GM12878 (cell line): ENCODE measurements around the gene MEGF11. TPM values are rescaled to one million over a fixed set of nuclear protein-coding genes. Genes with fewer than 3 reads are reported as not detected.

Experiments
- CREM ChIP-seq: IDR thresholded peaks from 2 replicates; pipeline ENCODE4 v1.6.1; 2014; ENCODE audit warnings: antibody characterized with exemption, low read depth
- DPF2 ChIP-seq: fragments of 450-650 bp; IDR thresholded peaks from 2 replicates; pipeline ENCODE4 v1.6.1; 2017; ENCODE audit warnings: mild to moderate bottlenecking
- EED ChIP-seq: sonication (generic); IDR thresholded peaks from 2 replicates; pipeline ENCODE4 v1.6.1; 2016; ENCODE audit warnings: antibody characterized with exemption, low read depth
- HCFC1 ChIP-seq: fragments of 150-350 bp; IDR thresholded peaks from 2 replicates; pipeline ENCODE4 v1.6.1; 2014; ENCODE audit warnings: low read length
- NBN ChIP-seq: fragments of 450-650 bp; IDR thresholded peaks from 2 replicates; pipeline ENCODE4 v1.6.1; 2016
- NFIC ChIP-seq: IDR thresholded peaks from 2 replicates; pipeline ENCODE4 v1.6.1; 2012; ENCODE audit warnings: low read depth, mild to moderate bottlenecking, inconsistent platforms, low read length, moderate library complexity
- NR2C2 ChIP-seq: IDR thresholded peaks from 2 replicates; pipeline ENCODE4 v1.6.1; 2011; ENCODE audit warnings: borderline replicate concordance, low read depth; ENCODE audit not compliant: control insufficient read depth, insufficient read length
- SIN3A ChIP-seq: IDR thresholded peaks from 2 replicates; pipeline ENCODE4 v1.6.1; 2012; ENCODE audit warnings: low read depth, low read length, improper control_type of control experiment
- SMARCA5 ChIP-seq: fragments of 450-650 bp; IDR thresholded peaks from 2 replicates; pipeline ENCODE4 v1.6.1; 2017; ENCODE audit warnings: mild to moderate bottlenecking
- SMC3 ChIP-seq: IDR thresholded peaks from 2 replicates; pipeline ENCODE4 v1.6.1; 2011; ENCODE audit warnings: low read length, improper control_type of control experiment, borderline replicate concordance
- SRF ChIP-seq, 2 experiments: IDR thresholded peaks; 2 replicates each; pipeline ENCODE4 v1.6.1; 2011; ENCODE audit warnings: low read depth in 2 of 2, low read length in 2 of 2, mild to moderate bottlenecking in 1 of 2, moderate library complexity in 1 of 2
- SUPT20H ChIP-seq: IDR thresholded peaks from 2 replicates; pipeline ENCODE4 v1.6.1; 2011; ENCODE audit warnings: low read depth, mild to moderate bottlenecking, low read length, moderate library complexity, borderline replicate concordance; ENCODE audit not compliant: control insufficient read depth
- SUZ12 ChIP-seq: fragments of 200-600 bp; sonication (generic); IDR thresholded peaks from one replicate; pipeline ENCODE4 v1.6.1; 2018; ENCODE audit warnings: antibody characterized with exemption, mild to moderate bottlenecking; ENCODE audit not compliant: unreplicated experiment
- ZNF217 ChIP-seq: fragments of 450-650 bp; IDR thresholded peaks from 2 replicates; pipeline ENCODE4 v1.6.1; 2017; ENCODE audit warnings: antibody characterized with exemption, mild to moderate bottlenecking
- ZNF24 ChIP-seq: fragments of 450-650 bp; IDR thresholded peaks from 2 replicates; pipeline ENCODE4 v1.6.1; 2017; ENCODE audit warnings: antibody characterized with exemption, mild to moderate bottlenecking
- ZSCAN29 ChIP-seq: fragments of 450-650 bp; IDR thresholded peaks from 2 replicates; pipeline ENCODE4 v1.6.1; 2017; ENCODE audit warnings: mild to moderate bottlenecking, moderate library complexity
- polyA plus RNA-seq, 11 experiments: library from polyadenylated mRNA; depleted of rRNA in 4 of 11; unstranded in 6 of 11; stranded (reverse) in 5 of 11; fragments of >200 nt; fragmentation: Nextera tagmentation in 4 of 11; fragmentation: Illumina TruSeq in 1 of 11; extraction: Ambion mirVana in 4 of 11; extraction: Trizol in 1 of 11; gene quantifications; 1 replicate in 1 of 11; 2 replicates in 10 of 11; pipeline versions ENCODE4 v1.2.1 to v1.2.3, GENCODE V29; 2011 to 2016; ENCODE audit warnings: inconsistent platforms in 2 of 11, missing spikeins in 2 of 11, low read depth in 1 of 11
- total RNA-seq, 4 experiments: library from RNA; depleted of rRNA in 3 of 4; stranded (reverse); fragments of >200 nt in 3 of 4; fragmentation: Illumina TruSeq in 1 of 4; extraction: Trizol in 1 of 4; gene quantifications; 2 replicates each; pipeline versions ENCODE4 v1.2.1 to v1.2.3, GENCODE V29; 2013 to 2021
- TF ChIP-seq, protein P1 (sequence below): fragments of 450-650 bp; IDR thresholded peaks from 2 replicates; pipeline ENCODE4 v1.6.1; 2017; ENCODE audit warnings: mild to moderate bottlenecking
- TF ChIP-seq, protein P2 (sequence below): IDR thresholded peaks from 2 replicates; pipeline ENCODE4 v1.6.1; 2011; ENCODE audit warnings: mild to moderate bottlenecking, low read depth, low read length, moderate library complexity; ENCODE audit not compliant: insufficient replicate concordance
- TF ChIP-seq, protein P3 (sequence below): fragments of 150-350 bp; IDR thresholded peaks from 2 replicates; pipeline ENCODE4 v1.6.1; 2014; ENCODE audit warnings: mild to moderate bottlenecking, low read depth, low read length
- TF ChIP-seq, protein P4 (sequence below): fragments of 450-650 bp; IDR thresholded peaks from 2 replicates; pipeline ENCODE4 v1.6.1; 2017; ENCODE audit warnings: low read depth, mild to moderate bottlenecking, moderate library complexity
- TF ChIP-seq, protein P5 (sequence below): IDR thresholded peaks from 2 replicates; pipeline ENCODE4 v1.6.1; 2012; ENCODE audit warnings: mild to moderate bottlenecking, low read depth, low read length

Gene MEGF11
- total and polyA plus RNA-seq, 10 of the 15 experiments (the other 5 are each of a cell fraction or from before 2014, with no cell fraction given) = 0.03 to 1.7 (median 0.49) TPM

DNA sequence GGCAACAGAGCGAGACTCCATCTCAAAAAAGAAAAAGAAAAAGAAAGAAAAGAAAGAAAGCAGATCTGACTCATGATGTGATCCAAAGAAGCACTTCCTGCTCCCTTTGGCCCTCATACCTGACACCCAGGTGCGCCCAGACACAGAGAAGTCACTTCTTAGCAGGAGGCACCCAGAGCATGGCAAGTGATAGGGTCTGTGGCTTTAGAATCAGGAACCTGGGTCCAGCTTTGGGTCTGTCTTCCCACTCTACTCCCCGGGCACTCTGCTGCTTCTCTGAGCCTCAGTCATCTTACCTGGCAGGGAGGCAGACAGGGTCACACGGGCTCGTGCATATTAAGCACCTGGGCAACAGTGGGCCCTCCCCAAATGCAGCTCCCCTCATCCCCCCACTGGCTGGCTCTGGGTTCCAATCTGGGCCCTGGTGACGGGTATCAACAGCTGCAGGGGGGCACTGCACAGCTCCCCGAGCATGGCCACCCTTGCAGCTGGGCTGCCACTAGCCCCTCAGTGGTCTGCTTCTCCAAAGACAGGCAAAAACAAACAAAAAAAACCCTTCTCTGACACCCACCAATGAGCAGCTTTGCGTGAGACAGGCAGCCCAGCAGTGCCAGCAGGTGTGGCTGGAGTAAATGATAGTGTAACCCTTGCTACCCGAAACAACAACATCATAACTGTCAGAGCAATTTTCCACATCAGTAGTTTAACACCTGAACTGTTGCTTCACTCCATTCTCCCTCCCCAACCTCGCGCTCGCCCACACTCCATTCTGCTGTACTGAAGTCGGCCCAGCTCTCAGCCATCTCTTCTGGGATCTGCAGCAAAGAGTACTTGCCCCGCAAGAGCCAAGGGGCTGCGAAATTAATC is 99.8 kb downstream of the MEGF11 start (continued):
- TF ChIP-seq, protein P1, sequence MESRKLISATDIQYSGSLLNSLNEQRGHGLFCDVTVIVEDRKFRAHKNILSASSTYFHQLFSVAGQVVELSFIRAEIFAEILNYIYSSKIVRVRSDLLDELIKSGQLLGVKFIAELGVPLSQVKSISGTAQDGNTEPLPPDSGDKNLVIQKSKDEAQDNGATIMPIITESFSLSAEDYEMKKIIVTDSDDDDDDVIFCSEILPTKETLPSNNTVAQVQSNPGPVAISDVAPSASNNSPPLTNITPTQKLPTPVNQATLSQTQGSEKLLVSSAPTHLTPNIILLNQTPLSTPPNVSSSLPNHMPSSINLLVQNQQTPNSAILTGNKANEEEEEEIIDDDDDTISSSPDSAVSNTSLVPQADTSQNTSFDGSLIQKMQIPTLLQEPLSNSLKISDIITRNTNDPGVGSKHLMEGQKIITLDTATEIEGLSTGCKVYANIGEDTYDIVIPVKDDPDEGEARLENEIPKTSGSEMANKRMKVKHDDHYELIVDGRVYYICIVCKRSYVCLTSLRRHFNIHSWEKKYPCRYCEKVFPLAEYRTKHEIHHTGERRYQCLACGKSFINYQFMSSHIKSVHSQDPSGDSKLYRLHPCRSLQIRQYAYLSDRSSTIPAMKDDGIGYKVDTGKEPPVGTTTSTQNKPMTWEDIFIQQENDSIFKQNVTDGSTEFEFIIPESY = no peak
- peak; percentile 73 for TF ChIP-seq DPF2
- TF ChIP-seq EED = peak; percentile 23
- peak; percentile 54; the same call in 1 of the 2 replicates for TF ChIP-seq NFIC
- no peak for TF ChIP-seq HCFC1
- TF ChIP-seq ZNF217 = no peak
- TF ChIP-seq NBN = peak; percentile 65; the same call in 1 of the 2 replicates
- TF ChIP-seq, protein P2, sequence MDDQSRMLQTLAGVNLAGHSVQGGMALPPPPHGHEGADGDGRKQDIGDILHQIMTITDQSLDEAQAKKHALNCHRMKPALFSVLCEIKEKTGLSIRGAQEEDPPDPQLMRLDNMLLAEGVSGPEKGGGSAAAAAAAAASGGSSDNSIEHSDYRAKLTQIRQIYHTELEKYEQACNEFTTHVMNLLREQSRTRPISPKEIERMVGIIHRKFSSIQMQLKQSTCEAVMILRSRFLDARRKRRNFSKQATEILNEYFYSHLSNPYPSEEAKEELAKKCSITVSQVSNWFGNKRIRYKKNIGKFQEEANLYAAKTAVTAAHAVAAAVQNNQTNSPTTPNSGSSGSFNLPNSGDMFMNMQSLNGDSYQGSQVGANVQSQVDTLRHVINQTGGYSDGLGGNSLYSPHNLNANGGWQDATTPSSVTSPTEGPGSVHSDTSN = peak; percentile 57
- no peak for TF ChIP-seq SIN3A
- TF ChIP-seq, protein P3, sequence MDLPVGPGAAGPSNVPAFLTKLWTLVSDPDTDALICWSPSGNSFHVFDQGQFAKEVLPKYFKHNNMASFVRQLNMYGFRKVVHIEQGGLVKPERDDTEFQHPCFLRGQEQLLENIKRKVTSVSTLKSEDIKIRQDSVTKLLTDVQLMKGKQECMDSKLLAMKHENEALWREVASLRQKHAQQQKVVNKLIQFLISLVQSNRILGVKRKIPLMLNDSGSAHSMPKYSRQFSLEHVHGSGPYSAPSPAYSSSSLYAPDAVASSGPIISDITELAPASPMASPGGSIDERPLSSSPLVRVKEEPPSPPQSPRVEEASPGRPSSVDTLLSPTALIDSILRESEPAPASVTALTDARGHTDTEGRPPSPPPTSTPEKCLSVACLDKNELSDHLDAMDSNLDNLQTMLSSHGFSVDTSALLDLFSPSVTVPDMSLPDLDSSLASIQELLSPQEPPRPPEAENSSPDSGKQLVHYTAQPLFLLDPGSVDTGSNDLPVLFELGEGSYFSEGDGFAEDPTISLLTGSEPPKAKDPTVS = no peak
- no peak for TF ChIP-seq SUPT20H
- TF ChIP-seq CREM = peak; percentile 70
- TF ChIP-seq SMARCA5 = peak; percentile 71; the same call in 1 of the 2 replicates
- TF ChIP-seq NR2C2 = no peak
- TF ChIP-seq SRF (IDR thresholded peaks at IDR 0.05; ENCODE audit: low read depth in 2 of 2, low read length in 2 of 2) = no peak
- TF ChIP-seq, protein P4, sequence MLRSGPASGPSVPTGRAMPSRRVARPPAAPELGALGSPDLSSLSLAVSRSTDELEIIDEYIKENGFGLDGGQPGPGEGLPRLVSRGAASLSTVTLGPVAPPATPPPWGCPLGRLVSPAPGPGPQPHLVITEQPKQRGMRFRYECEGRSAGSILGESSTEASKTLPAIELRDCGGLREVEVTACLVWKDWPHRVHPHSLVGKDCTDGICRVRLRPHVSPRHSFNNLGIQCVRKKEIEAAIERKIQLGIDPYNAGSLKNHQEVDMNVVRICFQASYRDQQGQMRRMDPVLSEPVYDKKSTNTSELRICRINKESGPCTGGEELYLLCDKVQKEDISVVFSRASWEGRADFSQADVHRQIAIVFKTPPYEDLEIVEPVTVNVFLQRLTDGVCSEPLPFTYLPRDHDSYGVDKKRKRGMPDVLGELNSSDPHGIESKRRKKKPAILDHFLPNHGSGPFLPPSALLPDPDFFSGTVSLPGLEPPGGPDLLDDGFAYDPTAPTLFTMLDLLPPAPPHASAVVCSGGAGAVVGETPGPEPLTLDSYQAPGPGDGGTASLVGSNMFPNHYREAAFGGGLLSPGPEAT = peak; percentile 56
- TF ChIP-seq SUZ12 = no peak
- TF ChIP-seq ZNF24 = peak; percentile 93
- TF ChIP-seq, protein P5, sequence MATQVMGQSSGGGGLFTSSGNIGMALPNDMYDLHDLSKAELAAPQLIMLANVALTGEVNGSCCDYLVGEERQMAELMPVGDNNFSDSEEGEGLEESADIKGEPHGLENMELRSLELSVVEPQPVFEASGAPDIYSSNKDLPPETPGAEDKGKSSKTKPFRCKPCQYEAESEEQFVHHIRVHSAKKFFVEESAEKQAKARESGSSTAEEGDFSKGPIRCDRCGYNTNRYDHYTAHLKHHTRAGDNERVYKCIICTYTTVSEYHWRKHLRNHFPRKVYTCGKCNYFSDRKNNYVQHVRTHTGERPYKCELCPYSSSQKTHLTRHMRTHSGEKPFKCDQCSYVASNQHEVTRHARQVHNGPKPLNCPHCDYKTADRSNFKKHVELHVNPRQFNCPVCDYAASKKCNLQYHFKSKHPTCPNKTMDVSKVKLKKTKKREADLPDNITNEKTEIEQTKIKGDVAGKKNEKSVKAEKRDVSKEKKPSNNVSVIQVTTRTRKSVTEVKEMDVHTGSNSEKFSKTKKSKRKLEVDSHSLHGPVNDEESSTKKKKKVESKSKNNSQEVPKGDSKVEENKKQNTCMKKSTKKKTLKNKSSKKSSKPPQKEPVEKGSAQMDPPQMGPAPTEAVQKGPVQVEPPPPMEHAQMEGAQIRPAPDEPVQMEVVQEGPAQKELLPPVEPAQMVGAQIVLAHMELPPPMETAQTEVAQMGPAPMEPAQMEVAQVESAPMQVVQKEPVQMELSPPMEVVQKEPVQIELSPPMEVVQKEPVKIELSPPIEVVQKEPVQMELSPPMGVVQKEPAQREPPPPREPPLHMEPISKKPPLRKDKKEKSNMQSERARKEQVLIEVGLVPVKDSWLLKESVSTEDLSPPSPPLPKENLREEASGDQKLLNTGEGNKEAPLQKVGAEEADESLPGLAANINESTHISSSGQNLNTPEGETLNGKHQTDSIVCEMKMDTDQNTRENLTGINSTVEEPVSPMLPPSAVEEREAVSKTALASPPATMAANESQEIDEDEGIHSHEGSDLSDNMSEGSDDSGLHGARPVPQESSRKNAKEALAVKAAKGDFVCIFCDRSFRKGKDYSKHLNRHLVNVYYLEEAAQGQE = no peak
- no peak for TF ChIP-seq SMC3
- TF ChIP-seq ZSCAN29 = no peak
